Heart left ventricle (tissue), 16 donors: Measurements from ENCODE around the gene CFAP43. TPM values are rescaled to one million over a fixed set of nuclear protein-coding genes. Genes with fewer than 3 reads are reported as not detected.

Experiments
- ATAC-seq, 4 donors: fragments of 200-7000 bp; cut with Tn5 transposase; one replicate each; pipeline ENCODE4 v1.9.1; 2020 to 2022; ENCODE audit warnings: moderate library complexity in 4 of 4, mild to moderate bottlenecking in 3 of 4, moderate number of reproducible peaks in 1 of 4
- DNase-seq, 5 donors: peaks; one replicate each; pipeline ENCODE4 v3.0.0-alpha.2; 2020
- H3K27ac ChIP-seq, 12 donors: fragments of 200-600 bp; sonication (generic) in 4 of 12; one replicate each; pipeline versions ENCODE4 v1.5.0 to v1.8.0; 2016 to 2022; ENCODE audit warnings: mild to moderate bottlenecking in 2 of 12
- H3K27me3 ChIP-seq, 9 donors: fragments of 200-600 bp; sonication (generic) in 2 of 9; one replicate each; pipeline versions ENCODE4 v1.5.1 to v1.8.0; 2016 to 2022; ENCODE audit warnings: mild to moderate bottlenecking in 3 of 9
- H3K36me3 ChIP-seq, 9 donors: fragments of 200-600 bp; sonication (generic) in 2 of 9; one replicate each; pipeline versions ENCODE4 v1.5.0 to v1.8.0; 2018 to 2022; ENCODE audit warnings: mild to moderate bottlenecking in 2 of 9
- H3K4me1 ChIP-seq, 12 donors: fragments of 200-600 bp; sonication (generic) in 4 of 12; one replicate each; pipeline versions ENCODE4 v1.5.0 to v1.8.0; 2016 to 2022; ENCODE audit warnings: mild to moderate bottlenecking in 3 of 12
- H3K4me3 ChIP-seq, 12 donors: fragments of 200-600 bp; sonication (generic) in 4 of 12; one replicate each; pipeline versions ENCODE4 v1.5.0 to v1.8.0; 2017 to 2022; ENCODE audit warnings: mild to moderate bottlenecking in 9 of 12, moderate library complexity in 4 of 12
- H3K9me3 ChIP-seq, 12 donors: fragments of 200-600 bp; sonication (generic) in 4 of 12; one replicate each; pipeline versions ENCODE4 v1.5.0 to v1.8.0; 2016 to 2022; ENCODE audit warnings: mild to moderate bottlenecking in 1 of 12
- POLR2A ChIP-seq, 2 donors: fragments of 450-650 bp; IDR thresholded peaks; one replicate each; pipeline ENCODE4 v1.6.1; 2017; ENCODE audit warnings: antibody characterized with exemption in 2 of 2, mild to moderate bottlenecking in 2 of 2, moderate library complexity in 2 of 2
- WGBS, 4 donors: extraction: QIAGEN DNeasy Blood & Tissue Kit in 2 of 4; methylation state at CpG; one replicate each; pipeline versions ENCODE4 v1.1.5 to v1.1.7; 2013 to 2018; 5-methylcytosine and 5-hydroxymethylcytosine counted together
- intact Hi-C, 10 donors: fragments of 100-400 bp; cut with DNase I; formaldehyde crosslinking; loops; one replicate each; pipeline versions ENCODE4 v1.11.1 to v1.14.2; 2022
- polyA plus RNA-seq, 2 donors: library from polyadenylated mRNA; stranded (reverse); fragments of 200-250 nt; gene quantifications; one replicate each; pipeline ENCODE4 v1.2.3, GENCODE V29; 2013
- total RNA-seq, 9 donors: library from RNA; depleted of rRNA in 2 of 9; stranded (reverse); fragments of >200 nt in 2 of 9; fragmentation: NEBNext Ultra II Directional in 3 of 9; extraction: Animal tissue kit (Norgen Biotek cat#: 25700) in 3 of 9; gene quantifications; one replicate each; pipeline versions ENCODE4 v1.1.0 to v1.2.4, GENCODE V29; 2016 to 2023
- TF ChIP-seq, protein P1 (sequence below), 12 donors: fragments of 200-600 bp; sonication (generic) in 4 of 12; IDR thresholded peaks; one replicate each; pipeline versions ENCODE4 v1.5.0 to v1.8.0; 2018 to 2022; ENCODE audit warnings: antibody characterized with exemption in 12 of 12, mild to moderate bottlenecking in 5 of 12
- donor health status: ischemic (EF 13 %, LVEDD 7.1; RV severe dilation, severe dysfunction).
- donor health status: healthy with polysubstance abuse.
- donor health status: DM: no; HTN: yes; CAD: no.
- donor health status: DM: no; HTN: no; CAD: no.
- donor health status: ischemic (EF 25% LVEDD 6.9; RV normal size, moderate dysfunction).
- donor health status: ischemic (EF 25% LVEDD 5.7; RV mildly dilated, moderate dysfunction).
- donor health status: healthy.
- donor health status: DM: yes; HTN: yes; CAD: no.
- donor health status: ischemic (EF 35%, LVEDD 5.7; RV mildly dilated, moderate dysfunction).
- donor health status: nonischemic (EF 11% LVEDD 7.7; RV severe dilation, severe dysfunction).
- donor health status: DM: yes; HTN: yes; CAD: no.
- donor health status: PGD.
- donor health status: ischemic (EF 29% LVEDD 5.4; RV normal size, mild dysfunction).
- donor health status: nonischemic (EF 23%, LVEDD 6.1; RV moderate dilation, normal function).

CFAP43 gene
- total and polyA plus RNA-seq, 11 donors, result 0.11 to 0.84 (median 0.19) TPM; not detected in 6

DNA sequence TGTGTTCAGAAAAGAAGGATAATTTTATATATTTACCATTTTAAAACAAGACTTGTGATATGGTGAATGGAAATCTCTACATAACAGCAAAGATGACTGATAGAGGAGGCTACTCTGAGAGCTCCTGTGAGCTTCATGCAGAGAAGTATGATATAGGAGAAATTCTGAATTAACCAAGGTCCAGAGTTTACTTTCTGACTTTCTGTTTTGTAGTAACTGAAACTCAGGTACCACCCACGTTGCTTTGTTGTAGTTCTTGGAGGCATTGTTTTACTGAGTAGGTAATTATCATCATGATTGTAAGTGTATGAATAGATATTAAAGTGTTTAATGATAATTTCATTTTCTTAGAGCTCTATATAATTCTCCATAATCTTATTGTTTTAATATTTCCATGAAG is 128.2 kb downstream of the CFAP43 start:
- DNase-seq, result no peak
- WGBS, 4 donors, result 54 to 75% (median 59%) methylated on average over 1 of the region's 1 CpG
- Histone ChIP-seq H3K9me3 (no peaks in the 10 kb centered on the region), H3K27ac (no peak overlapping the region), H3K4me1 (no peaks in the 10 kb centered on the region), H3K27me3 (no peaks in the 10 kb centered on the region), H3K36me3 (no peaks in the 10 kb centered on the region), H3K4me3 (no peak overlapping the region)
- intact Hi-C loops, result no loop called here
- TF ChIP-seq POLR2A (IDR thresholded peaks at IDR 0.05), result no peak
- TF ChIP-seq, protein P1, sequence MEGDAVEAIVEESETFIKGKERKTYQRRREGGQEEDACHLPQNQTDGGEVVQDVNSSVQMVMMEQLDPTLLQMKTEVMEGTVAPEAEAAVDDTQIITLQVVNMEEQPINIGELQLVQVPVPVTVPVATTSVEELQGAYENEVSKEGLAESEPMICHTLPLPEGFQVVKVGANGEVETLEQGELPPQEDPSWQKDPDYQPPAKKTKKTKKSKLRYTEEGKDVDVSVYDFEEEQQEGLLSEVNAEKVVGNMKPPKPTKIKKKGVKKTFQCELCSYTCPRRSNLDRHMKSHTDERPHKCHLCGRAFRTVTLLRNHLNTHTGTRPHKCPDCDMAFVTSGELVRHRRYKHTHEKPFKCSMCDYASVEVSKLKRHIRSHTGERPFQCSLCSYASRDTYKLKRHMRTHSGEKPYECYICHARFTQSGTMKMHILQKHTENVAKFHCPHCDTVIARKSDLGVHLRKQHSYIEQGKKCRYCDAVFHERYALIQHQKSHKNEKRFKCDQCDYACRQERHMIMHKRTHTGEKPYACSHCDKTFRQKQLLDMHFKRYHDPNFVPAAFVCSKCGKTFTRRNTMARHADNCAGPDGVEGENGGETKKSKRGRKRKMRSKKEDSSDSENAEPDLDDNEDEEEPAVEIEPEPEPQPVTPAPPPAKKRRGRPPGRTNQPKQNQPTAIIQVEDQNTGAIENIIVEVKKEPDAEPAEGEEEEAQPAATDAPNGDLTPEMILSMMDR (IDR thresholded peaks at IDR 0.05), result no peak
- no peak for ATAC-seq

DNA sequence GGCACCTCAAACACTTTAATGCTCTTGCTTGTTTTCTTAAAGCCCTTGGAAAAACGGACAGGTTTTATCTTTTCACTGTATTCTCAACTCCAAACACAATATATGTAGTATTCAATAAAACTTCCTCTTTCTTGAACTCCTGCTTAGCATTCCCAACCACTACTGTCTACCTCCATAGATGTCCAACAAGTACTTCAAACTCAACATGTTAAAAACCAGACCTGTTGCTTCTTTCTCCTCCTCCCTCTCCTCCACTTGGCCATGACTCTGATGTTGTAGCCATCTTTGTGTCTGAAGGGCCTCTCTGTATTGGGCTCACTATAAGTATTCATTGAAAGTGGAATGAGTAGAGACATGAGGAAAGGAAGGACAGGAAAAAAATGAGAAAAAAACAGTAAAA is 130.3 kb downstream of the CFAP43 start:
- WGBS, 4 donors, result 59 to 83% (median 67%) methylated on average over 1 of the region's 1 CpG
- H3K9me3 ChIP-seq, result peaks cover 0 to 5% (median 0%) of the 10 kb centered on the region in 12 donors

DNA sequence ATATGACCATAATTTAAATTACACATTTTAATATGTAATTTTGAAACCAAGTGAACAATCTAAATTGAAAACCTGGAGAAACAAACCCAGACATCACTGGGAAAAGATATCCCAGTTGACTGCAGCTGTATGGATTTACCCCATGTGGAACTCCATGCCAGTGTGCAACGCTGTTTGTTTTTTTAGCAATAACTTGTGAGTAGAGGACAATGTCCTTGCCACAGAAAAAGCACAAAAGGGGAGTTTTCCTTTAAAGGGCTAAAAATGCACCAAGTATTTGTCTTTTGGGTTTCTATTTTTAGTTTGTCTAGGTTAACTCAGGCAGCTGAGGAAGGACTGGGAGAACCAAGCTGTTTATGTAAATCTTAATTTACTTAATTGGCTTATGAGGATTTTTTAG is 131.4 kb downstream of the CFAP43 start:
- Histone ChIP-seq H3K4me1 (no peaks in the 10 kb centered on the region), H3K27me3 (no peaks in the 10 kb centered on the region), H3K27ac (no peak overlapping the region), H3K4me3 (no peak overlapping the region), H3K36me3 (no peaks in the 10 kb centered on the region), H3K9me3 (peaks cover 0 to 8% (median 0%) of the 10 kb centered on the region in 12 donors)
- intact Hi-C loops, result no loop called here
- DNase-seq (no peak), ATAC-seq (no peak)
- WGBS, 4 donors, result 0 to 14% (median 0%) methylated on average over 1 of the region's 1 CpG
- TF ChIP-seq, protein P1 (IDR thresholded peaks at IDR 0.05), result no peak
- no peak for TF ChIP-seq POLR2A (IDR thresholded peaks at IDR 0.05)

More for the DNA sequence above, 130.3 kb downstream of the CFAP43 start:
- Histone ChIP-seq H3K27ac (no peak overlapping the region), H3K4me1 (no peaks in the 10 kb centered on the region), H3K36me3 (no peaks in the 10 kb centered on the region), H3K27me3 (no peaks in the 10 kb centered on the region), H3K4me3 (no peak overlapping the region)
- ATAC-seq (no peak), DNase-seq (no peak)
- intact Hi-C loops, result no loop called here
- TF ChIP-seq POLR2A (IDR thresholded peaks at IDR 0.05), result no peak
- TF ChIP-seq, protein P1 (IDR thresholded peaks at IDR 0.05), result no peak

DNA sequence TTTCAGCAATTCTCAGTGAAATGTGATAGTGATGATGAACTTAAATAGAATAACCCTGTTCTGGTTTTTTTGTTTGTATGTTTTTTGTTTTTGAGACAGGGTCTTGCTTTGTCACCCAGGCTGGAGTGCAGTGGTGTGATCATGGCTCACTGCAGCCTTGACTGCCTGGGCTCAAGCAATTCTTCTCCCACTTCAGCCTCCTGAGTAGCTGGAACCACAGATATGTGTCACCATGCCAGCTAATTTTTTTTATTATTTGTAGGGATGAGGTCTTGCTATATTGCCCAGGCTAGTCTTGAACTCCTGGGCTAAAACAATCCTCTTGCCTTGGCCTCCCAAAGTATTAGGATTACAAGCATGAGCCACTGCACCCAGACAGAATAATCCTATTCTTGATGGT is 132.2 kb downstream of the CFAP43 start:
- Histone ChIP-seq H3K36me3 (no peaks in the 10 kb centered on the region), H3K4me3 (no peak overlapping the region), H3K27me3 (no peaks in the 10 kb centered on the region), H3K27ac (no peak overlapping the region), H3K4me1 (no peaks in the 10 kb centered on the region), H3K9me3 (peaks cover 0 to 8% (median 0%) of the 10 kb centered on the region in 12 donors)
- TF ChIP-seq POLR2A (IDR thresholded peaks at IDR 0.05), result no peak
- TF ChIP-seq, protein P1 (IDR thresholded peaks at IDR 0.05), result no peak
- ATAC-seq (no peak), DNase-seq (no peak)
- intact Hi-C loops, result no loop called here
